Spleen (tissue), 7 donors: ENCODE data around the gene GPR137.
"Not testable (repeated sequence)": the region's sequence is repeated elsewhere in the genome, so short reads cannot be mapped to it uniquely, and the experiment has no call there.

Source experiments
- CTCF ChIP-seq, 11 experiments: fragments of 200-600 bp in 7 of 11; fragments of 450-650 bp in 4 of 11; sonication (generic) in 4 of 11; IDR thresholded peaks in 8 of 11; conservative IDR thresholded peaks in 3 of 11; 1 replicate in 7 of 11; 2 replicates in 4 of 11; pipeline versions ENCODE4 v1.4.0 to v1.8.0; 2016 to 2021; ENCODE audit warnings: antibody characterized with exemption in 11 of 11, inconsistent platforms in 4 of 11, mild to moderate bottlenecking in 1 of 11
- POLR2A ChIP-seq, 3 donors: fragments of 450-650 bp; IDR thresholded peaks; one replicate each; pipeline ENCODE4 v1.5.1; 2017; ENCODE audit warnings: antibody characterized with exemption in 3 of 3, mild to moderate bottlenecking in 1 of 3
- POLR2AphosphoS5 ChIP-seq, 3 donors: sonication (generic); formaldehyde crosslinking; IDR thresholded peaks; one replicate each; pipeline ENCODE4 v1.5.1; 2017; ENCODE audit warnings: antibody characterized with exemption in 3 of 3
- donor health status: DM: no; HTN: no; CAD: no; lungs with moderate emphysema.
- donor health status: DM: no; HTN: no; CAD: no.
- donor health status: DM: no; HTN: no; CAD: no.

- TF ChIP-seq CTCF (IDR thresholded peaks at IDR 0.05 in 8 of 11, conservative IDR thresholded peaks at IDR 0.05 in 3 of 11); POLR2A (IDR thresholded peaks at IDR 0.05): not testable (repeated sequence)
- TF ChIP-seq POLR2AphosphoS5 (IDR thresholded peaks at IDR 0.05), result peak in 2 of 3 donors; percentile 32 to 53
These were observed 38.3 kb downstream of the GPR137 start for GRCh38 chr11:64323984-64324383.
